Measurements from ENCODE around the gene IKZF1. TPM values are rescaled to one million over a fixed set of nuclear protein-coding genes. Genes with fewer than 3 reads are reported as not detected.
A peak's percentile ranks its signal among the peaks of the same experiment; 100 is the strongest.

IKZF1 gene
- total and polyA plus RNA-seq, 10 donors = 36.4 to 389 (median 231) TPM

DNA sequence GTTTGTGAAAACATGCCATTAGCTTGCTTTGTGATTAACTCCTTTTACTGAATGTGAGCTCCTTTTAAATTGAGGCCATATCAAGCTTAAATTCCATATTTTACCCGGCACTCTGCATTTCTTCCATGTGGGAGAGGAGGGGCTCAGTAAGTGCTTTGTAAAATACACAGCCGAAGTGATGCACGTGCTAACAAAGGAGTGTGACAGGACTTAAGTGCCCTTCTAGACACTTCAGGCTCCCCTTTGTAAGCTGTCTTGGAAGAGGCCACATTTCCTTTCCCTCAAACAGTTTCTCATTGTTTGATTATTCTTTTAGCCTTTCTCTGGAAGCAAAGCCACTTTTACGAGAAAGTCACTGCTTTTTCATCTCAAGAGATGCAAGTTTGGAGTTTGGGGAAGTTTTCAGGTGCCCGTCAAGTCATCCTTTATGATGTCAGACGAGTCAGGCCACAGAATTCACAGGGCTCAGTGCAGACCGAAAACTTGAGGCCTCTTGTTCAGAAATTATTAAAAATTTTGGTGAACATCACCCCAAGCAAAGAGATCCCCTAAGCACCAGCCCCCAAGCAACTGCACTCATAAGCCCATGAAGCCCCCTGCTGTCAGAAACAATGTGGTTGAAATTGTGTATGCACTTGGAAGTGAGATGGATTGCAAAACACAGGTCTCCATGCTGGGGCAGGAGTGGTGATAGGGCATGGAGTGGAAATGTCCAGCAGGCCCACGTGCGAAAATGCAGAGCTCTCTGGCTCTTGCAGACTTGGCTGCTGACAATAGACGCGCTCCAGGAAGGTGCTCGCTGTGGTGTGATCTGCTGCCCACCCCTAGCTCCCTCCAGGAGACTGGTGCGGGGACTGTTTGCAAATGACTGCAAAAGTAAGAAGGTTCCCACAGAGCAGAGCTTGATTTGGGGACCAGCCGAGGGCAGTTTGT is 11.5 kb downstream of the IKZF1 start:
- TF ChIP-seq POLR2A (IDR thresholded peaks at IDR 0.05) = no peak
- TF ChIP-seq POLR2AphosphoS5 (IDR thresholded peaks at IDR 0.05) = peak in 2 of 3 donors; percentile 38 to 51
- no peak for DNase-seq
- intact Hi-C loops (cut with DNase I; ENCODE audit: low total_unique reads) = loop anchor here (10.0 kb wide), 1 partner anchor 49 kb away; no protein-coding TSS in a partner anchor
- H3K4me3 ChIP-seq = peak overlapping the region in 3 of 8 donors; percentile 0 to 85 (median 22)
- H3K27me3 ChIP-seq (replicated peaks in 1 of 7) = no peaks in the 10 kb centered on the region
- WGBS, 5 donors = 33 to 42% (median 39%) methylated on average over 12 to 14 of the region's 14 CpGs
- peaks cover 25 to 100% (median 98%) of the 10 kb centered on the region in 6 donors for H3K4me1 ChIP-seq
- peaks cover 0 to 23% (median 7%) of the 10 kb centered on the region in 6 donors for H3K36me3 ChIP-seq
- no peaks in the 10 kb centered on the region for H3K9me3 ChIP-seq
- H3K27ac ChIP-seq = peak overlapping the region; percentile 86 to 98 (median 94)

DNA sequence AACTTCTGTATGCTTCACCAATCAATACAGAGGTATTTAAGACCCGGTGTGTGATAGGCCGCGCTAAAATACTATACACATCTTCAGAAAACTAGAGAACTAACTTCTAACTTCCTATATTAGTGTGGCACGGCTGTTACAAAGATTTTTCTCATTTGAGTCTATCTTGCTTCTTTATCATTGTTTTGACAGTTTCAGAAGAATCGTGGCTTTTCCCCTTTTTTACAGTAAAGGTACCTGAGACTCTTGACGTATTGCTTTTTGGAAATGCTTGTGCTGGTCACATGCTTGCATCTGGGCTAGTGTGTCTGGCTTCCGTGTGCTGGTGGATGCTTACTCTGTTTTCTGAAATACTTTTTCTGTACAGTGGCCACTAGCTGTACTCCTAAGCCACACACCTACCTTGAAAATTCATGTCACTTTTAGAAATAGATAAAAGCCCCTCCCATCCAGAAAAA is 12.7 kb downstream of the IKZF1 start:
- Histone ChIP-seq H3K4me3 (peak overlapping the region in 1 of 8 donors; percentile 85), H3K27me3 (replicated peaks in 1 of 7) (no peaks in the 10 kb centered on the region), H3K27ac (peak overlapping the region; percentile 86 to 98 (median 94)), H3K36me3 (peaks cover 0 to 30% (median 7%) of the 10 kb centered on the region in 6 donors), H3K9me3 (no peaks in the 10 kb centered on the region), H3K4me1 (peaks cover 29 to 100% (median 98%) of the 10 kb centered on the region in 6 donors)
- intact Hi-C loops (cut with DNase I; ENCODE audit: low total_unique reads) = loop anchor here (10.0 kb wide), 1 partner anchor 48 kb away; no protein-coding TSS in a partner anchor
- 34 to 63% (median 39%) methylated on average over 7 of the region's 7 CpGs for WGBS, 5 donors
- TF ChIP-seq POLR2AphosphoS5 (IDR thresholded peaks at IDR 0.05) (peak in 1 of 3 donors; percentile 78), POLR2A (IDR thresholded peaks at IDR 0.05) (no peak)
- TF ChIP-seq, protein P1, sequence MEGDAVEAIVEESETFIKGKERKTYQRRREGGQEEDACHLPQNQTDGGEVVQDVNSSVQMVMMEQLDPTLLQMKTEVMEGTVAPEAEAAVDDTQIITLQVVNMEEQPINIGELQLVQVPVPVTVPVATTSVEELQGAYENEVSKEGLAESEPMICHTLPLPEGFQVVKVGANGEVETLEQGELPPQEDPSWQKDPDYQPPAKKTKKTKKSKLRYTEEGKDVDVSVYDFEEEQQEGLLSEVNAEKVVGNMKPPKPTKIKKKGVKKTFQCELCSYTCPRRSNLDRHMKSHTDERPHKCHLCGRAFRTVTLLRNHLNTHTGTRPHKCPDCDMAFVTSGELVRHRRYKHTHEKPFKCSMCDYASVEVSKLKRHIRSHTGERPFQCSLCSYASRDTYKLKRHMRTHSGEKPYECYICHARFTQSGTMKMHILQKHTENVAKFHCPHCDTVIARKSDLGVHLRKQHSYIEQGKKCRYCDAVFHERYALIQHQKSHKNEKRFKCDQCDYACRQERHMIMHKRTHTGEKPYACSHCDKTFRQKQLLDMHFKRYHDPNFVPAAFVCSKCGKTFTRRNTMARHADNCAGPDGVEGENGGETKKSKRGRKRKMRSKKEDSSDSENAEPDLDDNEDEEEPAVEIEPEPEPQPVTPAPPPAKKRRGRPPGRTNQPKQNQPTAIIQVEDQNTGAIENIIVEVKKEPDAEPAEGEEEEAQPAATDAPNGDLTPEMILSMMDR (IDR thresholded peaks at IDR 0.05 in 8 of 11, conservative IDR thresholded peaks at IDR 0.05 in 3 of 11) = peak in 4 of 11 experiments; percentile 9 to 36 (median 16)
- DNase-seq = no peak

DNA sequence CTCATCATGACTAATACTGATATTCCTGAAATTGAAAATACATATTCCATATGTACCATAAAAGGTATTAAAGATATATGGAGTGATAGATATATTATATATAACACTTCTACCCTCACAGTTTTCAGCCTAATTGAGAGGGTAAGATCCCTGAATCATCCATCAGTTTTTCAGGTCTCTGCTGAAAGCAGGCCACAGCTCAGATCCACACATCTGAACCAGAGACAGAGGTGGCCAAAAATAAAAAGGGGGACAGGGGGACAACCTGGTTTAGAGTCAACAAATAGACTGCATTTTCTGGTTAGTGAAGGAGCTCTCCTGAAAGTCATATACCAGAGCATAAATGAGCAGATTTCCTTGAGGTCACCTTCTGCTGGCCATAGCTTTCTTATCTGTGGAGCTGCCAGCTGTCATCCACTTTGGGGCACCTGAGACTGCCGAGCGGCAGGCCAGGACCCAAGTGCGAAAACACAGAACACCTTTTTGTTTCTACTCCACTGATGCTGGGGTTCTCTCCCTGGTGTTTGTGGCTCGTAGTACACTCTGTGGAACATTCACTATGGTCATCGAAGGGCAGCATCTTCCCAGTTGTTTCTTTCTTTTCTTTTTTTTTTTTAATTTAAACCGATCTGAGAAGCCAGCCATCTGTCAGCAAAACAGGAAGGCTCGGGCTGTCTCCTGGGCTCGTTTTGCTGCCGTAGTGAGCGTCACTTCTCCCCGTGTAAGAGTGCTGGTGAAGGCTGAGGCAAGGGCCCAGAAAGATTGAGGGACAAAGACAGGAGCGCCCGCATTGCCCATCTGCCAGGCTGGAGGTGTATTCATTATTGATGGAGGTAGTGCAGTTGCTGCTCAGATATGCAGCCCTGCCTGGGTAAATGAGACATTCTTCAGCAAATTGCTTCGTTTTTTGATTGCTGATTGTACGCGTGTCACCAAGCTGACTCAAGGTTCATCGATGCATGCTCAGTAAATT is 13.5 kb downstream of the IKZF1 start:
- intact Hi-C loops (cut with DNase I; ENCODE audit: low total_unique reads) = loop anchor here (10.0 kb wide), 1 partner anchor 47 kb away; no protein-coding TSS in a partner anchor
- Histone ChIP-seq H3K9me3 (no peaks in the 10 kb centered on the region), H3K4me3 (peak overlapping the region in 4 of 8 donors; percentile 3 to 85 (median 10)), H3K27ac (peak overlapping the region; percentile 61 to 98 (median 94)), H3K27me3 (replicated peaks in 1 of 7) (no peaks in the 10 kb centered on the region), H3K36me3 (peaks cover 0 to 38% (median 8%) of the 10 kb centered on the region in 6 donors), H3K4me1 (peaks cover 29 to 100% (median 98%) of the 10 kb centered on the region in 6 donors)
- TF ChIP-seq, protein P1 (IDR thresholded peaks at IDR 0.05 in 8 of 11, conservative IDR thresholded peaks at IDR 0.05 in 3 of 11) = peak in 1 of 11 experiments; percentile 1
- TF ChIP-seq POLR2A (IDR thresholded peaks at IDR 0.05) (no peak), POLR2AphosphoS5 (IDR thresholded peaks at IDR 0.05) (peak in 1 of 3 donors; percentile 58)
- peak; percentile 85 for DNase-seq
- 43 to 52% (median 49%) methylated on average over 16 to 17 of the region's 17 CpGs for WGBS, 5 donors
